ENCODE measurements around the gene FGD2. TPM values are rescaled to one million over a fixed set of nuclear protein-coding genes. Genes with fewer than 3 reads are reported as not detected.

The FGD2 gene
- polyA plus RNA-seq, 5 donors: 3.1 to 5.8 (median 5.3) TPM

- DNase-seq: no peak
These were observed 12.2 kb downstream of the FGD2 start for GRCh38 chr6:37017606-37018197.

- DNase-seq: peak; percentile 61 to 76
These were observed 13.0 kb downstream of the FGD2 start for GRCh38 chr6:37018198-37019064.

DNA sequence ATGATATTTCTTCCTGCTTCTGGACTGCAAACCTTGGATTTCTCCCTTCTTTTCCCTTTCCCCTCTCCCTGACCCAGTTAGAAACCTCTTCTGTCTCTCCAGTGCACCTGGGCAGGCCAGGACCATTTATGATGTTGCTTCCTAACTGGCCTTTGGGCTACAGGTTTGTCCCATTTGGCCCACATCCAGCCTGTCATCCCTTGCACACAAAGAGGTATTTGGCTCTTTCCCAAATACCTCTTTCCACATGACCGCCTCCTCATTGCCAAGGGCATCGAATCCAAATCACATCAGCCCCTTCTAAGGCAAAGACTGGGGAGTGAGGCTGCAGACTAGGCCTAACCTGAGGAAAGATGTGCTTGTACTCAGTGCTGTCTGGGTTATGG lies 13.6 kb downstream of the FGD2 start:
- no peak for DNase-seq

DNA sequence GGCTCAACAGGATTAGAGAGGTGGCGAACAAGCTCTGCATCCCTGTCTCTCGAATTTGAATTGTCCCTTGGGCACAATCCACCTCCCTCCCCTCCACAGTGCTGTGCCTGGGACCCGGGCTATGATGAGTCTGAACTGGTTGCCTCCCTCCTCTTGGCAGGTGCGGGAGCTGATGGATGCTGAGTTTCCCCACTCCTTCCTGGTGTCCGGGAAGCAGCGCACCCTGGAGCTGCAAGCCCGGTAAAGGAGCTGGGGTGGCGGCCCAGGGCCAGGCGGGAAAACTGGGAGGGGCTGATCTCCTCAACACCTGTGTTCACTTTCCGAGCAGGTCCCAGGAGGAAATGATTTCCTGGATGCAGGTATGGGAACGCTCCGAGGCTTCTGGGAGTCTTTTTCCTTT lies 14.9 kb downstream of the FGD2 start:
- DNase-seq: no peak

DNA sequence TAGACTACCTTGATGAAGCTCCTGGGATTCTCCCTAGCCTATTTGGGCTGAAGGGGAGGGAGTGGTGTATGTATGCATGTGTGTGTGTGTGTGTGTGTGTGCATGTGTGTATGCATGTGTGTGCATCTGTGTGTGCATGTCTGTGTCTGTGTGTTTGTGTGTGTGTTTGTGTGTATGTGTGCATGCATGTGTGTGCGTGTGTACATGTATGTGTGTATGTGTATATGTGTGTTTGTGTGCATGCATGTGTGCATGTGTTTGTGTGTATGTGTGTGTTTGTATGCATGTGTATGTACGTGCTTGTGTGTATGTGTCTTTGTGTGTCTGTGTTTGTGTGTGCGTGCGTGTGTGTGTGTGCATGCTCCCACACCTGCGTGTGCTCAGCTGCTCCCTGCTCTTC lies 15.4 kb downstream of the FGD2 start:
- no peak for DNase-seq

- no peak for DNase-seq
These were observed 16.1 kb downstream of the FGD2 start for GRCh38 chr6:37021356-37022129.

DNA sequence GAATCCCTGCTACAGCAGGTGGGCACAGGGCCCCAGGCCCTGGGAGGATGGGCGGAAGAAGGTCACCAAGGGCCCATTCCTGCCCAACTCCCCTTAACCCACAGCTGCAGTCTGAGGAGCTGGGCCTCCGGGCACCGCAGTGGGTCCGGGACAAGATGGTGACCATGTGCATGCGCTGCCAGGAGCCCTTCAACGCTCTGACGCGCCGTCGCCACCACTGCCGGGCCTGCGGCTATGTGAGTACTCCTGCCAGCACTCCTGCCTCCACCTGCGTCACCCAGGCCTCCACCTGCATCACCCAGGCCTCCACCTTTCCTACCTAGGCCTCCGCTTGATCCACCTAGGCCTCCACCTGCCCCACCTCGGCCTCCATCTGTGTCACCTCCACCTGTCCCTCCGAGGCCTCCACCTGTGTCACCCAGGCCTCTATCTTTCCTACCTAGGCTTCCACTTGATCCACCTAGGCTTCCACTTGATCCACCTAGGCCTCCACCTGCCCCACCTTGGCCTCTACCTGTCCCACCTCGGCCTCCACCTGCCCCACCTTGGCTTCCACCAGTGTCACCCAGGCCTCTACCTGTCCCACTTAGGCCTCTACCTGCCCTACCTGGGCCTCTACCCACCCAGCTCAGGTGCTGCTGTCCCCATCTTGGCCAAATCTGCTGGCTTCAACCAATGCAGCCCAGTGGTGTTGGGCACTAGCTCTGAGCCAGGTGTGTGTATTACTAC lies 16.8 kb downstream of the FGD2 start:
- DNase-seq: no peak

DNA sequence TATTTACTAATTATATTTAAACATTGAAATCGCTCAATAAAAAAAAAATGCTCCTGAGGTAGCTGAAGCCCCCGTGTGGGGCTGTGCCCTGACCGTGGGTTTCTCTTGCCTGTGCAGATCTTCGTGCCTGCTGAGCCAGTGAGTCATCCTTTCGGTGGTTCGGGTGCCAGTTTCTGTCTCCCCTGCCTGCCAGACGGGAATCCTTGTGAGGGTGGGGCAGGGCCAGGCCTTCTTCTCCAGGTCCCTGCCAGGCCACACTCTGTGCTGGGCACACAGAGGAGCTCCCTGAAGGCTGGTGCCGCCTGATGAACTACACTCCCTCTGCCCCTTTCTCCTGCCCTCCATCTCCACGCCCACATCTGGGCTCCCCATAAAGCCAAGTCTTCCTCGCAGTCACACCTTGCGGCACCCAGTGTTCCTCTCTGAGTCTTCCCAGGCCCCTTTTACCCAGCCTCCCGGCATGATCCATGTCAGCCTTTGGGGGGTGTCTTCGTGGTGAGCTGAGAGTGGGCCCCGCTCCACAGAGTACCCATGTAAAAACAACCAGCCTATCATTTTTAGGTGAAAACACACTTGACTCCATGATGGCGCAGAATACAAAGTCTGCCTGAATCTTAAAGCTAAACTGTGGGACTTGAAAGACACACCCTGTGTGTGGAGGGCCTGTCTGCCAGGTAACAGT lies 19.3 kb downstream of the FGD2 start:
- no peak for DNase-seq

DNA sequence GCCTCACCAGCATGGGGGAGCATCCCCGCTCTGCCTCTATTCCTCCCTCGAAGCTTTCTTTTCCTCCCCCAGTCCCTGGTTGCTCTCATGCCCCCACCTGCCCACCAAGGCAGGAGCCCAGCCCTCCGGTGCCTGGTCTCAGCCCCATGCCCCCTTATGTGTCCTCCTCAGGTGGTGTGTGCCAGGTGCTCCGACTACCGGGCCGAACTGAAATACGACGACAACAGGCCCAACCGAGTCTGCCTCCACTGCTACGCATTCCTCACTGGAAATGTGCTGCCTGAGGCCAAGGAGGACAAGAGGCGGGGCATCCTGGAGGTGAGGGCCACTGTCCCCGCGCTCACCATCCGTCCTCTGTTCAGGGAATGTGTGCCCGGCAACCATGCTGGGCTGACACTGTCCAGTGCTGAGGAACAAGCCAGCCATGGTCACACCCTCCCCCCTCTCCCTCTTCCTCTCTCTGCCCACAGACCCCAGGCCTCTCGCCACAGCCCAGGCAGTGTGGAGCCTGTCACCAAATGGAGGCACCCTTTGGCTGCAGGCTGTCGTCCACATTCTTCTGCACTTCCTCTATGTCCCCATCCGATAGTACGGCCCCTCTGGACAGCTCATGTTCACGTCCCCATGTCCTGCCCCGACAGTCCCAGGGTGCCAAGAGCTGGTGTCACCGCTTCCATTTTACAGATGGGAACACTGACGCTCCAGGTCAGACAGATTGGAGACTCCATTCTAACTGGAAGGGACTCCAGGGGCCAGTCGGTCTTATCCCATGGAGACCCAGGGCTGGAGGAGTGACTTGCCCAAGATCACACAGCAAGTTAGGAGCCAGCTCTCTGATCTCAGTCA lies 20.4 kb downstream of the FGD2 start:
- DNase-seq: no peak

GRCh38 chr6:37027036-37027720 lies 21.7 kb downstream of the FGD2 start:
- no peak for DNase-seq

GRCh38 chr6:37027811-37028469 lies 22.5 kb downstream of the FGD2 start:
- no peak for DNase-seq

DNA sequence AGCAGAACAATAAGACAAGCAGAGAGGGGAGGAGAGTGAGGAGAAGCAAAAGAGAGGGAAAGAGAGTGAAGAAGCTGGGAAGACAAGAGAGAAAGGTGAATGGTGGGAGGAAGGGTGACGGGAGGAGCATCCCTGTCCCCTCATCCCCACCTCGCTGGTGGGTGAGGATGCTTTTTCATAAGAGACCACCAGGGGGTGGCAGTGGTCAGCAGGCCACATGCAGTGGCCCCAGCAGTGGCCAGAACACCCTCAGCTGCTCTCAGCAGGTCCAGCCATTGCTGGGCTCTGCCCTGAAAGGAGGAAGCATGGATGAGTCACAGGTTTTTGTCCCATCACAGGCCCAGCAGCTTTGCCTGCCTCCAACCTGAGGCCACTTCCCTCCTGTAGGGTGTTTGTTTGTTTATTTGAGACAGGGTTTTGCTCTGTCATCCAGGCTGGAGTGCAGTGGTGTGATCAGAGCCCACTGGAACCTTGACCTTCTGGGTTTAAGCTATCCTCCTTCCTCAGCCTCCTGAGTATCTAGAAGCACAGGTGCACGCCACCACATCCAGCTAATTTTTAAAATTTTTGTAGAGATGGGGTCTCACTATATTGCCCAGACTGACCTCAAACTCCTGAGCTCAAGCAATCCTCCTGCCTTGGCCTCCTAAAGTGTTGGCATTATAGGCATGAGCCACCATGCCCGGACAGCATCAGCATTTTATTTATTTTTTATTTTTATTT lies 24.0 kb downstream of the FGD2 start:
- DNase-seq: no peak

DNA sequence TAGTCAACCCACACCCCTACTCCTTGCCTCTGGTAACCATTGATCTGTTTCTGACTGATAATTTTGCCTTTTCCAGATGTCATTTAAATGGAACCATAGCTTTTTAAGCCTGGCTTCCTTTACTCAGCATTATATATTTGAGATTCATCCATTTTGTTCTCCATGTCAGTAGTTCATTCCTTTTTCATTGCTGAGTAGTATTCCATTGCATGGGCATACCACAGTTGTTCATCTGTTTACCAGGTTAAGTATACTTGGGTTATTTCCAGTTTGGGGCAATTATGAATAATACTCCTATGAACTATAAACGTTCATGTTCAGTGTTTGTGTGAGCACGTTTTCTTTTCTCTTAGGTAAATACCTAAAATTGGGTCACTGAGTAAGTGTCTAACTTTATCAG lies 25.1 kb downstream of the FGD2 start:
- DNase-seq: no peak

DNA sequence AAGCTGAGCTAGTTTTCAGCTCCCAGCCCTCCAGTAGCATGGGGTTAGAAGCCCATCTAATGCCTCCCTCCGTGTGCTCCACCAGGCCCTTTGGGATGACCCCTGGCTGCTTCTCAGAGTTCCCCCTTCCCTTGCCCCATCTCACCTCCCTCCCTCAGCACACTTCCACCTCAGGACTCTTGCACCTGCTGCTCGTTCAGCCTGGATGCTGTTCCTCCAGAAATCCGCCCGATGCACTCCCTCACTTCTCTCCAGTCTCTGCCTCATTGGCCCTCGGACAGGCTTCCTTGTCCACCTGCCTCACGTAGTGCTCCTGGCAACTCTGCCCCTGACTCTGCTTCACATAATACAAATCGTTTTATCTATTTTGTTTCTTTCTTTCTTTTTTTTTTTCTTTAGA lies 26.8 kb downstream of the FGD2 start:
- DNase-seq: no peak

- DNase-seq: no peak
These were observed 27.8 kb downstream of the FGD2 start for GRCh38 chr6:37033255-37033654.

DNA sequence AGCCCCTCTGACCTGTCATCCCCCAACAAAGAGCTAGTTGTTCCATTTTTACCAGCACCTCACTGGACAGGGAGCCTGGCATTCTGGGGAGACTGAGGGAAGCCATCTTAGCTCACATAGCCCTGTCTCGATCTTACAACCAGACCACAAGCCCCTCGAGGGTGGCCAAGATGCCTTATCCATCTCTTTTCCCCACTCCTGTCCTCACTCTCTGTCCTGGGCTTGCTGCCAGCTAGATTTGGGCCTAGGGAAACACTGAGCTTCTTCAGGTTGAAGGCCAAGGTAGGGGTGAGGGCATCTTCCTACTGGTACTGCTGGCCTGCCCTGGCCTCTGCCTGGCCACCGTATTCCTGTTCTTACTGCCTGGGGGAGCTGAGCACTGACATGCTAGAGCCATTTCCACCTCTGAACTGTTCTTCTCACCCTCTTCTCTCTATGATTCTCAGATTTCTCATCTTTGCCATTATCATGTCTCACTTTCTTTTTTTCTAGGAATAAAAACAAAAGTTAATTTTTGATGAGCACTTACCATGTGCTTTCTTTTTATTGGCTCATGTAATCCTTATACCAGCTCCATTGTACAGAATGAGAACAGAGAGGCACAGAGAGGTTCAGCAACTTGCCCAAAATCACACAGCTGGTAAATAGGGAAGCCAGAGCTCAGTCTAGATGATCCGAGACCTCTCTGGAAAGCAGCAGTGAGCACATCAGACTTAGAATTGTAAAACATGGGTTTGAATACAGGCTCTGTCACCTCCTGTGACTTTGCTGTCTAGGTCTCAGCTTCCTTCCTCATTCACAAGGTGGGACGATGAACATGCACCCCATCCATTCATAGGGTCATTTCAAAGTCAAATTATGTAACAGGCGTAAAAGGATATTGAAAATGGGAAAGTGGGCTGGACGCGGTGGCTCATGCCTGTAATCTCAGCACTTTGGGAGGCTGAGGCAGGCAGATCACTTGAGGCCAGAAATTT lies 28.7 kb downstream of the FGD2 start:
- no peak for DNase-seq

DNA sequence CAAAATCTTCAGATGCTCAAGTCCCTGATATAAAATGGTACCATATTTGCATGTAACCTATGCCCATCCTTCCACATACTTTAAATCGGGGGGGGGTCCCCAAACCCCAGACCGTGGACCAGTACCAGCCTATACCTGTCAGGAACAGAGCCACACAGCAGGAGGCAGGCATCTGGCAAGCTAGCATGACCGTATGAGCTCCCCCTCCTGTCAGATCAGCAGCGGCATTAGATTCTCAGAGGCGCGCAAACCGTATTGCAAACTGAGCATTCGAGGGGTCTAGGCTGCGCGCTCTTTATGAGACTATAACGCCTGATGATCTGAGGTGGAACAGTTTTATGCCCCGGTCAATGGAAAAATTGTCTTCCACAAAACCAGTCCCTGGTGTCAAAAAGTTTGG lies 30.7 kb downstream of the FGD2 start:
- no peak for DNase-seq
